NT2/D1 (cell line): Measurements from ENCODE around the gene NCAPG2.

ENCODE experiments used
- SUZ12 ChIP-seq: IDR thresholded peaks from 2 replicates; pipeline ENCODE4 v1.6.1; 2011; ENCODE audit not compliant: insufficient read length, insufficient read depth; ENCODE audit errors: extremely low read depth
- YY1 ChIP-seq: IDR thresholded peaks from 2 replicates; pipeline ENCODE4 v1.6.1; 2011; ENCODE audit not compliant: insufficient read length, insufficient read depth
- ZNF274 ChIP-seq: IDR thresholded peaks from 2 replicates; pipeline ENCODE4 v1.6.1; 2011; ENCODE audit warnings: mild to moderate bottlenecking, low read depth, low read length

DNA sequence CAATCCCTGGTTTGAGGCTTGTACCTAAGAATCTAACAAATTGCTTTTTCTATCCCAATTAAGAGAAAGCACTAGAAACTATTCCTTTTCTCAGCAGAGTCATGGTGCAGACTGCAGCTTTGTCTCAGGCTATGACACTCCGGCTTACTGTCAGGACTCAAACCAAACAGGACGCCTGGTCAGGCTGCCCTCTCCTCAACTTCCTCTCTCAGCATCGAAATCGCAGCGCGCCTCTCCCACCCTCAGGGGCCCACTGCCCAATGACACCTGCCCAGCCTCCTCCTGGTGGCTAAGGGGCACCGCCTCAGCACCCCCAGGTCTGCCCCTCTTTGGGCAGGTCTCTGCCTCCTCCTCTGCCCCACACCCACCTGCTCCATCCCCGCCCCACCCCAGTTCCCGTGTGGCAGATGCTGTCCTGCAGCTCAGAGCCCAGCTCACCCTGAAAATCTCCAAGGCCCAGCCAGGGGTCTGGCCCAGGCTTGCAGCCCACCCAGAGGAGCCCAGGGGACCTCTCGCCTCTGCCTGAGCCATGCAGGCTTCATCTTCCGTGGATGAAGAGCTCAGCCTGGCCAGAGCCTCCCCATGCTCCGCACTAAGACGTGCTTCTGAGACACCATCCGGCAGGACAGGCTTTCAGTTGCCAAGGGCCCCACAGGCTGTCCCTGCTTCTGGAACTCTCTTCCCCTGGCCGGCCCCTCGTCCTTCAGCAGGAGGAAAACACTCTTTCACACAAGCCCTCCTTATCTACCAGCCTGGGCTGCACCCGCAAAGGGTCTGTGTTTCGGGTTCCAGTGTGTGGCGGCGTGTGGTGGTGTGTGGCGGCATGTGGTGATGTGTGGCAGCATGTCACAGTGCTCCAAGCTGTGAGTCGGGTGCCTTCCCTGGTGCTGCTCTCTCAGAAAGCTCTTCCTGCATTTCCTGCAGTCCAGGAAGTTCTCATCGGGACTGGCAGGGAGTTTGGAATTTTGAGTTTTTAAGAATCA lies 100.5 kb downstream of the NCAPG2 start:
- TF ChIP-seq SUZ12 (no peak), YY1 (no peak), ZNF274 (no peak)
